SK-N-SH (cell line): ENCODE results near the gene NKX6-2.

ENCODE experiments used
- CTCF ChIP-seq: fragments of 200-600 bp; sonication (generic); IDR thresholded peaks from 2 replicates; pipeline ENCODE4 v1.6.1; 2017; ENCODE audit warnings: antibody characterized with exemption, mild to moderate bottlenecking, moderate library complexity
- GABPA ChIP-seq: IDR thresholded peaks from 2 replicates; pipeline ENCODE4 v1.4.0; 2012; ENCODE audit warnings: low read depth, mild to moderate bottlenecking
- GATA2 ChIP-seq: sonication (generic); formaldehyde crosslinking; IDR thresholded peaks from 2 replicates; pipeline ENCODE4 v1.5.0; 2020; ENCODE audit warnings: mild to moderate bottlenecking, missing genetic modification reagents
- PBX3 ChIP-seq: IDR thresholded peaks from 2 replicates; pipeline ENCODE4; 2012
- TAF1 ChIP-seq: IDR thresholded peaks from 2 replicates; pipeline ENCODE4 v1.6.1; 2012; ENCODE audit warnings: low read depth, mild to moderate bottlenecking, low read length, moderate library complexity, borderline replicate concordance
- TF ChIP-seq, protein P1 (sequence below): fragments of 150-350 bp; IDR thresholded peaks from 2 replicates; pipeline ENCODE4 v1.6.1; 2017; ENCODE audit warnings: antibody characterized with exemption, low read length, low read depth, borderline replicate concordance
- TF ChIP-seq, protein P2 (sequence below): IDR thresholded peaks from 2 replicates; pipeline ENCODE4 v1.6.1; 2012; ENCODE audit warnings: mild to moderate bottlenecking, low read depth, low read length, moderate library complexity

GRCh38 chr10:132796846-132797245 lies 10.9 kb upstream of the NKX6-2 start:
- no peak for TF ChIP-seq PBX3
- no peak for TF ChIP-seq GABPA
- no peak for TF ChIP-seq TAF1
- TF ChIP-seq CTCF, result no peak
- TF ChIP-seq, protein P1, sequence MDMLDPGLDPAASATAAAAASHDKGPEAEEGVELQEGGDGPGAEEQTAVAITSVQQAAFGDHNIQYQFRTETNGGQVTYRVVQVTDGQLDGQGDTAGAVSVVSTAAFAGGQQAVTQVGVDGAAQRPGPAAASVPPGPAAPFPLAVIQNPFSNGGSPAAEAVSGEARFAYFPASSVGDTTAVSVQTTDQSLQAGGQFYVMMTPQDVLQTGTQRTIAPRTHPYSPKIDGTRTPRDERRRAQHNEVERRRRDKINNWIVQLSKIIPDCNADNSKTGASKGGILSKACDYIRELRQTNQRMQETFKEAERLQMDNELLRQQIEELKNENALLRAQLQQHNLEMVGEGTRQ, result no peak
- no peak for TF ChIP-seq GATA2
- TF ChIP-seq, protein P2, sequence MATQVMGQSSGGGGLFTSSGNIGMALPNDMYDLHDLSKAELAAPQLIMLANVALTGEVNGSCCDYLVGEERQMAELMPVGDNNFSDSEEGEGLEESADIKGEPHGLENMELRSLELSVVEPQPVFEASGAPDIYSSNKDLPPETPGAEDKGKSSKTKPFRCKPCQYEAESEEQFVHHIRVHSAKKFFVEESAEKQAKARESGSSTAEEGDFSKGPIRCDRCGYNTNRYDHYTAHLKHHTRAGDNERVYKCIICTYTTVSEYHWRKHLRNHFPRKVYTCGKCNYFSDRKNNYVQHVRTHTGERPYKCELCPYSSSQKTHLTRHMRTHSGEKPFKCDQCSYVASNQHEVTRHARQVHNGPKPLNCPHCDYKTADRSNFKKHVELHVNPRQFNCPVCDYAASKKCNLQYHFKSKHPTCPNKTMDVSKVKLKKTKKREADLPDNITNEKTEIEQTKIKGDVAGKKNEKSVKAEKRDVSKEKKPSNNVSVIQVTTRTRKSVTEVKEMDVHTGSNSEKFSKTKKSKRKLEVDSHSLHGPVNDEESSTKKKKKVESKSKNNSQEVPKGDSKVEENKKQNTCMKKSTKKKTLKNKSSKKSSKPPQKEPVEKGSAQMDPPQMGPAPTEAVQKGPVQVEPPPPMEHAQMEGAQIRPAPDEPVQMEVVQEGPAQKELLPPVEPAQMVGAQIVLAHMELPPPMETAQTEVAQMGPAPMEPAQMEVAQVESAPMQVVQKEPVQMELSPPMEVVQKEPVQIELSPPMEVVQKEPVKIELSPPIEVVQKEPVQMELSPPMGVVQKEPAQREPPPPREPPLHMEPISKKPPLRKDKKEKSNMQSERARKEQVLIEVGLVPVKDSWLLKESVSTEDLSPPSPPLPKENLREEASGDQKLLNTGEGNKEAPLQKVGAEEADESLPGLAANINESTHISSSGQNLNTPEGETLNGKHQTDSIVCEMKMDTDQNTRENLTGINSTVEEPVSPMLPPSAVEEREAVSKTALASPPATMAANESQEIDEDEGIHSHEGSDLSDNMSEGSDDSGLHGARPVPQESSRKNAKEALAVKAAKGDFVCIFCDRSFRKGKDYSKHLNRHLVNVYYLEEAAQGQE, result no peak
